ENCODE results near the gene RANBP6.

DNA sequence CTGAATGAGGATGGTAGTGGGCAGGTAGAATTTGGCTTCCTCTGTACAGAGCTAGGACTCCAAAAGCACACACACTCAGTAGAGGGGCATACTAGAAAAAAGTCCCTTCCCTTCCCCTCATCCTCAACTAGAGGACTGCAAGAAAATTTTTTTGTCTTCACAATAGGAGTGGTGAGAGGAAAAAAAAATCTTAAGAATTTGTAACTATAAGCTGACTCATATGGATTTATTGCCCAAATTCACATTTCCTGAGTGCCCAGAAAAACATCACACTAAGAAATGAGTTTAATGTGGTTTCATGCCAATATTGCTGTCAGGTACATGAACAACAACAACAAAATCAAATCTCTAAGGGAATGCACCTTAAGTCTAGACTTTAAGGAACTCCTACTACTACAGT is 43.7 kb downstream of the RANBP6 start:
- TF ChIP-seq, protein P1, sequence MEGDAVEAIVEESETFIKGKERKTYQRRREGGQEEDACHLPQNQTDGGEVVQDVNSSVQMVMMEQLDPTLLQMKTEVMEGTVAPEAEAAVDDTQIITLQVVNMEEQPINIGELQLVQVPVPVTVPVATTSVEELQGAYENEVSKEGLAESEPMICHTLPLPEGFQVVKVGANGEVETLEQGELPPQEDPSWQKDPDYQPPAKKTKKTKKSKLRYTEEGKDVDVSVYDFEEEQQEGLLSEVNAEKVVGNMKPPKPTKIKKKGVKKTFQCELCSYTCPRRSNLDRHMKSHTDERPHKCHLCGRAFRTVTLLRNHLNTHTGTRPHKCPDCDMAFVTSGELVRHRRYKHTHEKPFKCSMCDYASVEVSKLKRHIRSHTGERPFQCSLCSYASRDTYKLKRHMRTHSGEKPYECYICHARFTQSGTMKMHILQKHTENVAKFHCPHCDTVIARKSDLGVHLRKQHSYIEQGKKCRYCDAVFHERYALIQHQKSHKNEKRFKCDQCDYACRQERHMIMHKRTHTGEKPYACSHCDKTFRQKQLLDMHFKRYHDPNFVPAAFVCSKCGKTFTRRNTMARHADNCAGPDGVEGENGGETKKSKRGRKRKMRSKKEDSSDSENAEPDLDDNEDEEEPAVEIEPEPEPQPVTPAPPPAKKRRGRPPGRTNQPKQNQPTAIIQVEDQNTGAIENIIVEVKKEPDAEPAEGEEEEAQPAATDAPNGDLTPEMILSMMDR (IDR thresholded peaks at IDR 0.05): no peak
- TF ChIP-seq POLR2A (IDR thresholded peaks at IDR 0.05): no peak
